Neural cell (in vitro differentiated cells): ENCODE measurements around the gene MSANTD2. TPM values are rescaled to one million over a fixed set of nuclear protein-coding genes. Genes with fewer than 3 reads are reported as not detected.

Experiments used
- H2AFZ ChIP-seq: fragments of 200-600, 300-800 bp; sonication (generic), shearing (Covaris generic); 2 replicates; pipeline ENCODE4 v1.6.0; 2014; ENCODE audit warnings: low read depth, mild to moderate bottlenecking, antibody characterized with exemption, low read length, moderate library complexity
- H3F3A ChIP-seq: fragments of 200-600 bp; shearing (Covaris generic); 2 replicates; pipeline ENCODE4 v1.6.1; 2016; ENCODE audit warnings: mild to moderate bottlenecking, moderate library complexity, mixed read lengths, antibody characterized with exemption, low read length; ENCODE audit not compliant: insufficient read depth, poor library complexity, severe bottlenecking
- H3K27ac ChIP-seq: fragments of 200-600, 300-800 bp; sonication (generic), shearing (Covaris generic); 2 replicates; pipeline ENCODE4 v1.5.1; 2014; ENCODE audit warnings: mild to moderate bottlenecking, low read length, moderate library complexity
- H3K27me3 ChIP-seq: fragments of 300-800, 200-600 bp; sonication (generic), shearing (Covaris generic); 2 replicates; pipeline ENCODE4 v1.6.0; 2014; ENCODE audit warnings: mild to moderate bottlenecking, low read depth, low read length, moderate library complexity; ENCODE audit not compliant: insufficient read depth
- H3K36me3 ChIP-seq: fragments of 300-800, 200-600 bp; sonication (generic), shearing (Covaris generic); 2 replicates; pipeline ENCODE4 v1.5.1; 2014; ENCODE audit warnings: mild to moderate bottlenecking, antibody characterized with exemption, low read length, moderate library complexity; ENCODE audit not compliant: insufficient read depth
- H3K4me2 ChIP-seq: fragments of 300-800, 200-600 bp; sonication (generic), shearing (Covaris generic); 2 replicates; pipeline ENCODE4 v1.6.0; 2014; ENCODE audit warnings: mild to moderate bottlenecking, low read length
- H3K4me3 ChIP-seq: fragments of 300-800, 200-600 bp; sonication (generic), shearing (Covaris generic); 2 replicates; pipeline ENCODE4 v1.5.1; 2014; ENCODE audit warnings: mild to moderate bottlenecking, low read length, moderate library complexity
- H3K79me2 ChIP-seq: fragments of 200-600 bp; shearing (Covaris generic); replicated peaks from 2 replicates; pipeline ENCODE4 v1.6.0; 2014; ENCODE audit warnings: mild to moderate bottlenecking, low read length, moderate library complexity; ENCODE audit not compliant: insufficient read depth
- H3K9ac ChIP-seq: fragments of 300-800, 200-600 bp; sonication (generic), shearing (Covaris generic); 2 replicates; pipeline ENCODE4 v1.6.1; 2016; ENCODE audit warnings: mild to moderate bottlenecking, low read length, mixed read lengths
- H3K9me2 ChIP-seq: fragments of 200-600 bp; shearing (Covaris generic); 2 replicates; pipeline ENCODE4 v1.6.1; 2016; ENCODE audit warnings: mild to moderate bottlenecking, low read length, mixed read lengths; ENCODE audit not compliant: insufficient read depth
- H3K9me3 ChIP-seq: fragments of 200-600, 300-800 bp; sonication (generic), shearing (Covaris generic); 2 replicates; pipeline ENCODE4 v1.6.1; 2016; ENCODE audit warnings: mild to moderate bottlenecking, mixed run types, low read length, moderate library complexity, mixed read lengths
- H4K20me1 ChIP-seq: fragments of 200-600 bp; shearing (Covaris generic); 2 replicates; pipeline ENCODE4 v1.6.1; 2016; ENCODE audit warnings: mild to moderate bottlenecking, mixed run types; ENCODE audit not compliant: insufficient read depth
- CTCF ChIP-seq: fragments of 450-650 bp; IDR thresholded peaks from 2 replicates; pipeline ENCODE4 v1.5.1; 2014; ENCODE audit warnings: antibody characterized with exemption, mild to moderate bottlenecking, moderate library complexity; ENCODE audit not compliant: poor library complexity, severe bottlenecking
- EP300 ChIP-seq: fragments of 450-650 bp; conservative IDR thresholded peaks from 2 replicates; pipeline ENCODE4 v1.6.1; 2014; ENCODE audit warnings: antibody characterized with exemption, mild to moderate bottlenecking, moderate library complexity; ENCODE audit not compliant: poor library complexity, severe bottlenecking
- EZH2 ChIP-seq: fragments of 200-600, 300-800 bp; shearing (Covaris generic), sonication (generic); IDR thresholded peaks from 2 replicates; pipeline ENCODE4 v1.6.1; 2014; ENCODE audit warnings: antibody characterized with exemption, low read length, borderline replicate concordance, mild to moderate bottlenecking; ENCODE audit not compliant: insufficient read depth, poor library complexity, severe bottlenecking
- MXI1 ChIP-seq: fragments of 450-650 bp; conservative IDR thresholded peaks from 2 replicates; pipeline ENCODE4 v1.6.1; 2014; ENCODE audit warnings: antibody characterized with exemption, mild to moderate bottlenecking; ENCODE audit not compliant: poor library complexity, severe bottlenecking
- POLR2AphosphoS5 ChIP-seq: IDR thresholded peaks from 2 replicates; pipeline ENCODE4 v1.6.1; 2012
- RAD21 ChIP-seq: fragments of 450-650 bp; conservative IDR thresholded peaks from 2 replicates; pipeline ENCODE4 v1.6.1; 2014; ENCODE audit warnings: antibody characterized with exemption, mild to moderate bottlenecking, moderate library complexity
- SMC3 ChIP-seq: fragments of 450-650 bp; conservative IDR thresholded peaks from 2 replicates; pipeline ENCODE4 v1.6.1; 2014; ENCODE audit warnings: antibody characterized with exemption, mild to moderate bottlenecking, moderate library complexity; ENCODE audit not compliant: poor library complexity
- TAF1 ChIP-seq: IDR thresholded peaks from 2 replicates; pipeline ENCODE4 v1.6.1; 2012; ENCODE audit warnings: low read depth
- polyA plus RNA-seq: library from polyadenylated mRNA; depleted of rRNA; stranded (reverse); fragments of >200 nt; gene quantifications from 2 replicates; pipeline ENCODE4 v1.2.3, GENCODE V29; 2014
- TF ChIP-seq, protein P1 (sequence below): IDR thresholded peaks from 2 replicates; pipeline ENCODE4 v1.6.1; 2012; ENCODE audit warnings: borderline replicate concordance

MSANTD2 gene
- polyA plus RNA-seq, 1 donor from 2014 or later = 45.3 TPM

DNA sequence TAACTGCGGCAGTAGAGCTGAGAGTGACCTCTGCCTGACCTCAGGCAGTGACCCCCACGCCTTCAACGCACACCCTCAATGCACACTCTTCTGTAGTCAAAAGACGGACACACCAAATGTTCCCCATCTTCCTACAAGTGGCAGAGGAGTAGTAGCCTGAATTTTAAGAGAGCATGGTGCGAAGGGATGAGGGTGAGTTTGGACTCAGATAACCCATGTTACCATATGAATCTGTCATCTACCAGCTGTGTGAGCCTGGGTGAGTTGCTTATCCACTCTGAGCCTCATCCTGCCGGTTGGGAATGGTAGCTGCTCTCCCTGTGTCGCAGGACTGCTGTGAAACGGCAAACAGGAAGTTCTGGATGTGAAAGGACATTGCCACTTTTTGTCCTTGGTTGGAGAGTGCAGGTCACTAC, 44.5 kb upstream of the MSANTD2 start:
- Histone ChIP-seq H3K36me3 (no peaks in the 10 kb centered on the region), H3K9me3 (no peaks in the 10 kb centered on the region), H3F3A (no peaks in the 10 kb centered on the region), H4K20me1 (no peaks in the 10 kb centered on the region), H3K27ac (no peak overlapping the region), H2AFZ (no peak overlapping the region), H3K79me2 (no peaks in the 10 kb centered on the region), H3K4me3 (no peak overlapping the region), H3K4me2 (no peak overlapping the region), H3K9me2 (no peaks in the 10 kb centered on the region), H3K27me3 (peaks cover 54% of the 10 kb centered on the region), H3K9ac (no peak overlapping the region)
- TF ChIP-seq CTCF = no peak
- TF ChIP-seq, protein P1, sequence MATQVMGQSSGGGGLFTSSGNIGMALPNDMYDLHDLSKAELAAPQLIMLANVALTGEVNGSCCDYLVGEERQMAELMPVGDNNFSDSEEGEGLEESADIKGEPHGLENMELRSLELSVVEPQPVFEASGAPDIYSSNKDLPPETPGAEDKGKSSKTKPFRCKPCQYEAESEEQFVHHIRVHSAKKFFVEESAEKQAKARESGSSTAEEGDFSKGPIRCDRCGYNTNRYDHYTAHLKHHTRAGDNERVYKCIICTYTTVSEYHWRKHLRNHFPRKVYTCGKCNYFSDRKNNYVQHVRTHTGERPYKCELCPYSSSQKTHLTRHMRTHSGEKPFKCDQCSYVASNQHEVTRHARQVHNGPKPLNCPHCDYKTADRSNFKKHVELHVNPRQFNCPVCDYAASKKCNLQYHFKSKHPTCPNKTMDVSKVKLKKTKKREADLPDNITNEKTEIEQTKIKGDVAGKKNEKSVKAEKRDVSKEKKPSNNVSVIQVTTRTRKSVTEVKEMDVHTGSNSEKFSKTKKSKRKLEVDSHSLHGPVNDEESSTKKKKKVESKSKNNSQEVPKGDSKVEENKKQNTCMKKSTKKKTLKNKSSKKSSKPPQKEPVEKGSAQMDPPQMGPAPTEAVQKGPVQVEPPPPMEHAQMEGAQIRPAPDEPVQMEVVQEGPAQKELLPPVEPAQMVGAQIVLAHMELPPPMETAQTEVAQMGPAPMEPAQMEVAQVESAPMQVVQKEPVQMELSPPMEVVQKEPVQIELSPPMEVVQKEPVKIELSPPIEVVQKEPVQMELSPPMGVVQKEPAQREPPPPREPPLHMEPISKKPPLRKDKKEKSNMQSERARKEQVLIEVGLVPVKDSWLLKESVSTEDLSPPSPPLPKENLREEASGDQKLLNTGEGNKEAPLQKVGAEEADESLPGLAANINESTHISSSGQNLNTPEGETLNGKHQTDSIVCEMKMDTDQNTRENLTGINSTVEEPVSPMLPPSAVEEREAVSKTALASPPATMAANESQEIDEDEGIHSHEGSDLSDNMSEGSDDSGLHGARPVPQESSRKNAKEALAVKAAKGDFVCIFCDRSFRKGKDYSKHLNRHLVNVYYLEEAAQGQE = no peak
- TF ChIP-seq RAD21 = no peak
- TF ChIP-seq MXI1 = no peak
- no peak for TF ChIP-seq POLR2AphosphoS5

- Histone ChIP-seq H3K4me3 (peak overlapping the region; percentile 62), H2AFZ (no peak overlapping the region), H3K9ac (no peak overlapping the region), H3K9me3 (no peaks in the 10 kb centered on the region), H3K79me2 (no peaks in the 10 kb centered on the region), H3K27me3 (peaks cover 65% of the 10 kb centered on the region), H3K36me3 (no peaks in the 10 kb centered on the region), H3K27ac (no peak overlapping the region), H3K4me2 (no peak overlapping the region), H4K20me1 (no peaks in the 10 kb centered on the region), H3K9me2 (no peaks in the 10 kb centered on the region), H3F3A (no peaks in the 10 kb centered on the region)
- TF ChIP-seq EP300 (no peak), SMC3 (no peak), CTCF (no peak), MXI1 (no peak), TAF1 (no peak), RAD21 (no peak), POLR2AphosphoS5 (no peak), EZH2 (no peak)
- TF ChIP-seq, protein P1 = no peak
These were observed 43.4 kb upstream of the MSANTD2 start for GRCh38 chr11:124843616-124843910.
